Measurements from ENCODE around the gene CT45A1.
"Not testable (repeated sequence)": the region's sequence is repeated elsewhere in the genome, so short reads cannot be mapped to it uniquely, and the experiment has no call there.

Gene CT45A1
- 0 reads per million in 2 experiments for total RNA-seq

- DNase-seq (ENCODE audit: low read depth), result not testable (repeated sequence)
Measured at GRCh38 chrX:135713183-135713689, at the start of gene CT45A1. TSS of gene CT45A1 (plus strand) at chrX:135713639. CDS start at chrX:135718941, 5,302 bp downstream.

- not testable (repeated sequence) for DNase-seq (ENCODE audit: low read depth)
Measured at GRCh38 chrX:135672979-135673378, 40.5 kb upstream of the CT45A1 start.

GRCh38 chrX:135688137-135688536, 25.3 kb upstream of the CT45A1 start:
- no peak for DNase-seq (ENCODE audit: low read depth)

- no peak for DNase-seq (ENCODE audit: low read depth)
Measured at GRCh38 chrX:135695471-135695870, 18.0 kb upstream of the CT45A1 start.

- no peak for DNase-seq (ENCODE audit: low read depth)
Measured at GRCh38 chrX:135697601-135698000, 15.8 kb upstream of the CT45A1 start.

GRCh38 chrX:135698924-135699323, 14.5 kb upstream of the CT45A1 start:
- DNase-seq (ENCODE audit: low read depth), result no peak

- no peak for DNase-seq (ENCODE audit: low read depth)
Measured at GRCh38 chrX:135707880-135708279, 5.6 kb upstream of the CT45A1 start.

GRCh38 chrX:135713795-135714194, 356 bp downstream of the CT45A1 start:
- DNase-seq (ENCODE audit: low read depth), result no peak

- DNase-seq (ENCODE audit: low read depth), result not testable (repeated sequence)
Measured at GRCh38 chrX:135734666-135735065, 21.2 kb downstream of the CT45A1 start.

GRCh38 chrX:135737366-135738071, 24.1 kb downstream of the CT45A1 start:
- no peak for DNase-seq (ENCODE audit: low read depth)

- DNase-seq (ENCODE audit: low read depth), result peak; percentile 25
Measured at GRCh38 chrX:135740681-135741149, 27.3 kb downstream of the CT45A1 start.

- DNase-seq (ENCODE audit: low read depth), result no peak
Measured at GRCh38 chrX:135741192-135741715, 27.8 kb downstream of the CT45A1 start.

- not testable (repeated sequence) for DNase-seq (ENCODE audit: low read depth)
Measured at GRCh38 chrX:135744739-135745138, 31.3 kb downstream of the CT45A1 start.

- not testable (repeated sequence) for DNase-seq (ENCODE audit: low read depth)
Measured at GRCh38 chrX:135768091-135768490, 54.7 kb downstream of the CT45A1 start, which contains the start of gene CT45A3. TSS of gene CT45A3 (minus strand) at chrX:135768191. CDS start at chrX:135764444, 3,747 bp downstream.

Measured in T follicular helper cell (primary cell).